HCT116 (cell line): ENCODE data around the gene LSS. TPM values are rescaled to one million over a fixed set of nuclear protein-coding genes. Genes with fewer than 3 reads are reported as not detected.

ENCODE experiments used
- ATAC-seq: fragments of 200-7000 bp; cut with Tn5 transposase; 2 replicates; pipeline ENCODE4 v1.9.1; 2020; ENCODE audit warnings: mild to moderate bottlenecking, moderate library complexity
- BruUV-seq: library from RNA; stranded (reverse); fragments of 400-500 nt; replicated peaks from 2 replicates; lab custom pipeline; 2021; lab: Mats Ljungman, UMichigan
- CTCF ChIA-PET: fragments of 300-600 bp; sonication (Branson Sonifier 250); formaldehyde crosslinking; loops from one replicate; lab custom pipeline; 2021; ENCODE audit warnings: antibody characterized with exemption; lab: Charles Lee
- POLR2A ChIA-PET: fragments of 300-600, 350-600 bp; sonication (Branson Sonifier 250); formaldehyde crosslinking; loops from one replicate; lab custom pipeline; 2021; ENCODE audit warnings: antibody characterized with exemption; lab: Charles Lee
- RAD21 ChIA-PET, 2 experiments: fragments of 300-600 bp; sonication (Branson Sonifier 250); formaldehyde crosslinking; loops; one replicate each; lab custom pipeline; 2023; ENCODE audit warnings: low total read pairs in 2 of 2; ENCODE audit not compliant: uncharacterized antibody in 2 of 2, unreplicated experiment in 2 of 2, low non-redundant PET in 1 of 2; lab: Charles Lee
- DNase-seq: peaks from one replicate; pipeline ENCODE4 v3.0.0-alpha.2; 2010; ENCODE audit warnings: low read depth, low spot score
- H2AFZ ChIP-seq: fragments of 200-600 bp; shearing (Covaris generic), sonication (generic); 2 replicates; pipeline ENCODE4 v1.6.1; 2017; ENCODE audit warnings: low read depth, mixed run types, mixed read lengths, antibody characterized with exemption, low read length; ENCODE audit not compliant: poor library complexity, severe bottlenecking
- H3K27ac ChIP-seq: 2 replicates; pipeline ENCODE4 v1.5.1; 2012; ENCODE audit warnings: low read depth, low read length
- H3K27me3 ChIP-seq: fragments of 200-600 bp; sonication (generic); 2 replicates; pipeline ENCODE4 v1.6.1; 2016; ENCODE audit warnings: mixed run types, low read length, mixed read lengths; ENCODE audit not compliant: insufficient read depth
- H3K36me3 ChIP-seq, 2 experiments: fragments of 200-500 bp in 1 of 2; fragments of 200-600 bp in 1 of 2; sonication (Bioruptor generic) in 1 of 2; sonication (generic) in 1 of 2; 2 replicates each; pipeline versions ENCODE4 v1.5.1 to v1.6.1; 2014 to 2016; ENCODE audit warnings: low read length in 2 of 2, inconsistent platforms in 1 of 2, mixed read lengths in 1 of 2, mixed run types in 1 of 2; ENCODE audit not compliant: insufficient read depth in 2 of 2, control insufficient read depth in 1 of 2
- H3K4me1 ChIP-seq, 2 experiments: fragments of 200-600 bp in 1 of 2; sonication (generic) in 1 of 2; 2 replicates each; pipeline versions ENCODE4 v1.5.1 to v1.6.1; 2012 to 2017; ENCODE audit warnings: low read length in 2 of 2, inconsistent platforms in 1 of 2, mild to moderate bottlenecking in 1 of 2, mixed read lengths in 1 of 2, mixed run types in 1 of 2, moderate library complexity in 1 of 2; ENCODE audit not compliant: insufficient read depth in 2 of 2, control insufficient read depth in 1 of 2
- H3K4me2 ChIP-seq: fragments of 200-600 bp; sonication (generic); 2 replicates; pipeline ENCODE4 v1.6.1; 2017; ENCODE audit warnings: mixed run types, low read length, mixed read lengths
- H3K4me3 ChIP-seq, 2 experiments: fragments of 200-600 bp in 1 of 2; sonication (generic) in 1 of 2; replicated peaks in 1 of 2; 2 replicates each; pipeline ENCODE4 v1.5.1; 2011 to 2016; ENCODE audit warnings: low read length in 2 of 2, control low read depth in 1 of 2, low read depth in 1 of 2, mild to moderate bottlenecking in 1 of 2, mixed read lengths in 1 of 2, mixed run types in 1 of 2
- H3K79me2 ChIP-seq: fragments of 200-600 bp; sonication (generic); 2 replicates; pipeline ENCODE4 v1.6.1; 2017; ENCODE audit warnings: mild to moderate bottlenecking, mixed run types, low read length, moderate library complexity, mixed read lengths; ENCODE audit not compliant: insufficient read depth
- H3K9ac ChIP-seq: fragments of 200-600 bp; sonication (generic); 2 replicates; pipeline ENCODE4 v1.6.1; 2016; ENCODE audit warnings: low read length, mixed read lengths
- H3K9me2 ChIP-seq: fragments of 200-600 bp; sonication (generic), shearing (Covaris generic); 2 replicates; pipeline ENCODE4 v1.6.1; 2017; ENCODE audit warnings: mixed run types, mild to moderate bottlenecking, moderate library complexity; ENCODE audit not compliant: insufficient read depth
- H3K9me3 ChIP-seq, 2 experiments: fragments of 200-500 bp in 1 of 2; fragments of 200-600 bp in 1 of 2; sonication (Bioruptor generic) in 1 of 2; sonication (generic) in 1 of 2; 2 replicates each; pipeline ENCODE4 v1.6.1; 2014 to 2017; ENCODE audit warnings: low read length in 2 of 2, mixed read lengths in 2 of 2, inconsistent platforms in 1 of 2, low read depth in 1 of 2, mild to moderate bottlenecking in 1 of 2, mixed run types in 1 of 2, moderate library complexity in 1 of 2; ENCODE audit not compliant: control insufficient read depth in 1 of 2, insufficient read depth in 1 of 2
- H4K20me1 ChIP-seq: fragments of 200-600 bp; sonication (generic), shearing (Covaris generic); 2 replicates; pipeline ENCODE4 v1.6.1; 2017; ENCODE audit warnings: mixed run types, mild to moderate bottlenecking, moderate library complexity; ENCODE audit not compliant: insufficient read depth
- EZH2 ChIP-seq: fragments of 200-600 bp; sonication (generic); IDR thresholded peaks from 2 replicates; pipeline ENCODE4 v1.6.1; 2017; ENCODE audit warnings: antibody characterized with exemption, mixed run types
- EZH2phosphoT487 ChIP-seq: fragments of 200-600 bp; IDR thresholded peaks from 2 replicates; pipeline ENCODE4 v1.6.1; 2018; ENCODE audit warnings: antibody characterized with exemption, borderline replicate concordance
- FOSL1 ChIP-seq: IDR thresholded peaks from 2 replicates; pipeline ENCODE4 v1.6.1; 2012; ENCODE audit warnings: low read depth
- POLR2A ChIP-seq: IDR thresholded peaks from 2 replicates; pipeline ENCODE4 v1.7.0; 2011; ENCODE audit warnings: borderline replicate concordance; ENCODE audit not compliant: insufficient read depth, insufficient read length; ENCODE audit errors: extremely low read depth
- POLR2AphosphoS5 ChIP-seq: IDR thresholded peaks from 2 replicates; pipeline ENCODE4 v1.6.1; 2011; ENCODE audit warnings: mild to moderate bottlenecking, low read depth, low read length, moderate library complexity
- RAD21 ChIP-seq: IDR thresholded peaks from 2 replicates; pipeline ENCODE4 v1.6.1; 2012; ENCODE audit warnings: low read depth, mild to moderate bottlenecking
- SP1 ChIP-seq: IDR thresholded peaks from 2 replicates; pipeline ENCODE4 v1.6.1; 2012; ENCODE audit warnings: low read depth
- TCF7L2 ChIP-seq: IDR thresholded peaks from 2 replicates; pipeline ENCODE4 v1.7.0; 2011; ENCODE audit warnings: borderline replicate concordance, inconsistent platforms; ENCODE audit not compliant: insufficient read depth, insufficient read length; ENCODE audit errors: extremely low read depth
- intact Hi-C: fragments of 100-400 bp; cut with micrococcal nuclease; formaldehyde crosslinking; loops from 2 replicates; pipeline ENCODE4 v1.10.0; 2022
- total RNA-seq: library from RNA; stranded (reverse); gene quantifications from one replicate; pipeline ENCODE4 v1.2.1, GENCODE V29; 2021; ENCODE audit not compliant: unreplicated experiment
- TF ChIP-seq, protein P1 (sequence below), 3 experiments: fragments of 200-600 bp in 1 of 3; sonication (generic) in 1 of 3; IDR thresholded peaks in 2 of 3; conservative IDR thresholded peaks in 1 of 3; 2 replicates each; pipeline ENCODE4 v1.5.1; 2012 to 2017; ENCODE audit warnings: low read depth in 2 of 3, low read length in 2 of 3, antibody characterized with exemption in 1 of 3, borderline replicate concordance in 1 of 3, control low read depth in 1 of 3, mild to moderate bottlenecking in 1 of 3, mixed read lengths in 1 of 3, mixed run types in 1 of 3, moderate library complexity in 1 of 3; ENCODE audit not compliant: insufficient read depth in 1 of 3
- TF ChIP-seq, protein P2 (sequence below): IDR thresholded peaks from 2 replicates; pipeline ENCODE4 v1.6.1; 2012; ENCODE audit warnings: low read depth

LSS gene
- total RNA-seq, 1 experiment from 2014 or later = 44.7 TPM

GRCh38 chr21:46207006-46207919 lies 21.3 kb downstream of the LSS start (continued):
- TF ChIP-seq, protein P1, sequence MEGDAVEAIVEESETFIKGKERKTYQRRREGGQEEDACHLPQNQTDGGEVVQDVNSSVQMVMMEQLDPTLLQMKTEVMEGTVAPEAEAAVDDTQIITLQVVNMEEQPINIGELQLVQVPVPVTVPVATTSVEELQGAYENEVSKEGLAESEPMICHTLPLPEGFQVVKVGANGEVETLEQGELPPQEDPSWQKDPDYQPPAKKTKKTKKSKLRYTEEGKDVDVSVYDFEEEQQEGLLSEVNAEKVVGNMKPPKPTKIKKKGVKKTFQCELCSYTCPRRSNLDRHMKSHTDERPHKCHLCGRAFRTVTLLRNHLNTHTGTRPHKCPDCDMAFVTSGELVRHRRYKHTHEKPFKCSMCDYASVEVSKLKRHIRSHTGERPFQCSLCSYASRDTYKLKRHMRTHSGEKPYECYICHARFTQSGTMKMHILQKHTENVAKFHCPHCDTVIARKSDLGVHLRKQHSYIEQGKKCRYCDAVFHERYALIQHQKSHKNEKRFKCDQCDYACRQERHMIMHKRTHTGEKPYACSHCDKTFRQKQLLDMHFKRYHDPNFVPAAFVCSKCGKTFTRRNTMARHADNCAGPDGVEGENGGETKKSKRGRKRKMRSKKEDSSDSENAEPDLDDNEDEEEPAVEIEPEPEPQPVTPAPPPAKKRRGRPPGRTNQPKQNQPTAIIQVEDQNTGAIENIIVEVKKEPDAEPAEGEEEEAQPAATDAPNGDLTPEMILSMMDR (IDR thresholded peaks at IDR 0.05 in 2 of 3, conservative IDR thresholded peaks at IDR 0.05 in 1 of 3; ENCODE audit: borderline replicate concordance in 1 of 3, insufficient read depth in 1 of 3, low read depth in 2 of 3, low read length in 2 of 3) = no peak

GRCh38 chr21:46206163-46207005 lies 22.2 kb downstream of the LSS start:
- no peaks in the 10 kb centered on the region for H3K79me2 ChIP-seq
- no peak overlapping the region for H2AFZ ChIP-seq
- no peak overlapping the region for H3K27ac ChIP-seq
- no TSS peak for BruUV-seq
- no peaks in the 10 kb centered on the region for H3K27me3 ChIP-seq
- ChIA-PET POLR2A (no interaction called here), CTCF (no interaction called here), RAD21 (no interaction called here)
- intact Hi-C loops = no loop called here
- no peak overlapping the region for H3K4me2 ChIP-seq
- no peaks in the 10 kb centered on the region for H4K20me1 ChIP-seq
- DNase-seq = no peak
- no peak for ATAC-seq
- no peak overlapping the region for H3K9ac ChIP-seq
- no peaks in the 10 kb centered on the region for H3K4me1 ChIP-seq
- TF ChIP-seq POLR2A (no peak), EZH2phosphoT487 (no peak), RAD21 (no peak), FOSL1 (no peak), EZH2 (no peak), TCF7L2 (no peak), POLR2AphosphoS5 (no peak), SP1 (no peak)
- TF ChIP-seq, protein P2, sequence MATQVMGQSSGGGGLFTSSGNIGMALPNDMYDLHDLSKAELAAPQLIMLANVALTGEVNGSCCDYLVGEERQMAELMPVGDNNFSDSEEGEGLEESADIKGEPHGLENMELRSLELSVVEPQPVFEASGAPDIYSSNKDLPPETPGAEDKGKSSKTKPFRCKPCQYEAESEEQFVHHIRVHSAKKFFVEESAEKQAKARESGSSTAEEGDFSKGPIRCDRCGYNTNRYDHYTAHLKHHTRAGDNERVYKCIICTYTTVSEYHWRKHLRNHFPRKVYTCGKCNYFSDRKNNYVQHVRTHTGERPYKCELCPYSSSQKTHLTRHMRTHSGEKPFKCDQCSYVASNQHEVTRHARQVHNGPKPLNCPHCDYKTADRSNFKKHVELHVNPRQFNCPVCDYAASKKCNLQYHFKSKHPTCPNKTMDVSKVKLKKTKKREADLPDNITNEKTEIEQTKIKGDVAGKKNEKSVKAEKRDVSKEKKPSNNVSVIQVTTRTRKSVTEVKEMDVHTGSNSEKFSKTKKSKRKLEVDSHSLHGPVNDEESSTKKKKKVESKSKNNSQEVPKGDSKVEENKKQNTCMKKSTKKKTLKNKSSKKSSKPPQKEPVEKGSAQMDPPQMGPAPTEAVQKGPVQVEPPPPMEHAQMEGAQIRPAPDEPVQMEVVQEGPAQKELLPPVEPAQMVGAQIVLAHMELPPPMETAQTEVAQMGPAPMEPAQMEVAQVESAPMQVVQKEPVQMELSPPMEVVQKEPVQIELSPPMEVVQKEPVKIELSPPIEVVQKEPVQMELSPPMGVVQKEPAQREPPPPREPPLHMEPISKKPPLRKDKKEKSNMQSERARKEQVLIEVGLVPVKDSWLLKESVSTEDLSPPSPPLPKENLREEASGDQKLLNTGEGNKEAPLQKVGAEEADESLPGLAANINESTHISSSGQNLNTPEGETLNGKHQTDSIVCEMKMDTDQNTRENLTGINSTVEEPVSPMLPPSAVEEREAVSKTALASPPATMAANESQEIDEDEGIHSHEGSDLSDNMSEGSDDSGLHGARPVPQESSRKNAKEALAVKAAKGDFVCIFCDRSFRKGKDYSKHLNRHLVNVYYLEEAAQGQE = no peak
- no peaks in the 10 kb centered on the region for H3K9me2 ChIP-seq
- no peak overlapping the region for H3K4me3 ChIP-seq
- H3K9me3 ChIP-seq = no peaks in the 10 kb centered on the region
- no peaks in the 10 kb centered on the region; a peak in 1 of 4 replicates for H3K36me3 ChIP-seq
